Measurements from ENCODE around the gene CTNNA2.

CTNNA2 gene

GRCh38 chr2:79936715-79937114 is 423.9 kb downstream of the CTNNA2 start:
- no peak for DNase-seq

GRCh38 chr2:79938648-79939047 is 425.8 kb downstream of the CTNNA2 start:
- DNase-seq = no peak

- DNase-seq = no peak
Observed at GRCh38 chr2:79940364-79940763, 427.5 kb downstream of the CTNNA2 start.

- no peak for DNase-seq
Observed at GRCh38 chr2:79941179-79941578, 428.3 kb downstream of the CTNNA2 start.

- no peak for DNase-seq
Observed at GRCh38 chr2:79944205-79944604, 431.4 kb downstream of the CTNNA2 start.

- DNase-seq = no peak
Observed at GRCh38 chr2:79945653-79946445, 433.0 kb downstream of the CTNNA2 start.

GRCh38 chr2:79947751-79948150 is 434.9 kb downstream of the CTNNA2 start:
- no peak for DNase-seq

GRCh38 chr2:79950526-79950925 is 437.7 kb downstream of the CTNNA2 start:
- no peak for DNase-seq

- no peak for DNase-seq
Observed at GRCh38 chr2:79952616-79953015, 439.8 kb downstream of the CTNNA2 start.

- no peak for DNase-seq
Observed at GRCh38 chr2:79960035-79960434, 447.2 kb downstream of the CTNNA2 start.

- DNase-seq = no peak
Observed at GRCh38 chr2:79960519-79960918, 447.7 kb downstream of the CTNNA2 start.

- no peak for DNase-seq
Observed at GRCh38 chr2:79964966-79965365, 452.1 kb downstream of the CTNNA2 start.

- no peak for DNase-seq
Observed at GRCh38 chr2:79966369-79966768, 453.5 kb downstream of the CTNNA2 start.

- DNase-seq = no peak
Observed at GRCh38 chr2:79966882-79967281, 454.0 kb downstream of the CTNNA2 start.

- no peak for DNase-seq
Observed at GRCh38 chr2:79971807-79972206, 459.0 kb downstream of the CTNNA2 start.

GRCh38 chr2:79972661-79973060 is 459.8 kb downstream of the CTNNA2 start:
- no peak for DNase-seq

GRCh38 chr2:79975791-79976565 is 463.1 kb downstream of the CTNNA2 start:
- no peak for DNase-seq

- no peak for DNase-seq
Observed at GRCh38 chr2:79977792-79978191, 464.9 kb downstream of the CTNNA2 start.

GRCh38 chr2:79980116-79980515 is 467.3 kb downstream of the CTNNA2 start:
- DNase-seq = no peak

- no peak for DNase-seq
Observed at GRCh38 chr2:79980816-79981215, 468.0 kb downstream of the CTNNA2 start.

- DNase-seq = no peak
Observed at GRCh38 chr2:79981316-79981715, 468.5 kb downstream of the CTNNA2 start.

- DNase-seq = no peak
Observed at GRCh38 chr2:79982445-79982844, 469.6 kb downstream of the CTNNA2 start.

GRCh38 chr2:79984476-79984875 is 471.6 kb downstream of the CTNNA2 start:
- DNase-seq = no peak

GRCh38 chr2:79985145-79985544 is 472.3 kb downstream of the CTNNA2 start:
- no peak for DNase-seq
